ENCODE data around the gene CAMTA1.
"Not testable (repeated sequence)": the region's sequence is repeated elsewhere in the genome, so short reads cannot be mapped to it uniquely, and the experiment has no call there.

Gene CAMTA1

DNA sequence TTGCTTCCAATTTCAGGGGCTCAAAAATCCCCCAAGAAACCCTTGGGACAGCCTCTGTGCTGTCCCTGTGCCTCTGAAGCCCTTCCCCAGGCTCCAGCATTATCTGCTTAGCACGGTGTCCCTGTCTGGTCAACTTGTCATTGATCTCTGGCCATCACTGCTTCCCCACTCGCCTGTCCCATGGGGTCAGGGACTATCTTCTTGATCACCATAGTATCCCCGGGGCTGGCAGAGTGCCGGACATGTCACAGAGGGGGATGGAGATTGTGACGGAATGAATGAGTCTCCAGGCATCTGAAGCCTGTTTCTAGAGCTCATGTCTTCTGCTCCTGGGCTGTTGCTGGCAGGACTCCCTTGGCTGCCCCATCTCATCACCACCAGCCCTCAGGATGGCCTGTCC is 886.4 kb downstream of the CAMTA1 start:
- DNase-seq (ENCODE audit: low read depth in 2 of 2), result no peak

DNA sequence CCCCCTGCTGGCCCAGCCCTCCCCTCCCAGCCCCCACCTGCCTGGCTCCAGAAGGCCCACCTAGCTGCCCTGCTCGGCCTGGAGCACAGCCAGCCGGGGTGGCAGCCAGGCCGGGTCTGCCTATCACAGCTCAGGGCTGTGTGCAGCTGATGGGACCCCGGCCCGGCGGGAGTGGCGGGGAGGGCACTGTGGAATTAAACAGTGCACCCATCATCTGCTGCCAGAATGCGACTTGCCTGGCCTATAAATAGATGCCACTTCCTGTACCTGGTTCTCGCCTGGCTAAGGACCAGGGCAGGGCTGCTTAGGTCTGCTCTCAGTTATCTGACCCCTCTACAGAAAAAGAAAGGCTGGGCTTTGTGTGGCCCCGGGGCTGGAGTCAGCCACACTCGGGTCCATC is 887.6 kb downstream of the CAMTA1 start:
- DNase-seq (ENCODE audit: low read depth in 2 of 2), result no peak

DNA sequence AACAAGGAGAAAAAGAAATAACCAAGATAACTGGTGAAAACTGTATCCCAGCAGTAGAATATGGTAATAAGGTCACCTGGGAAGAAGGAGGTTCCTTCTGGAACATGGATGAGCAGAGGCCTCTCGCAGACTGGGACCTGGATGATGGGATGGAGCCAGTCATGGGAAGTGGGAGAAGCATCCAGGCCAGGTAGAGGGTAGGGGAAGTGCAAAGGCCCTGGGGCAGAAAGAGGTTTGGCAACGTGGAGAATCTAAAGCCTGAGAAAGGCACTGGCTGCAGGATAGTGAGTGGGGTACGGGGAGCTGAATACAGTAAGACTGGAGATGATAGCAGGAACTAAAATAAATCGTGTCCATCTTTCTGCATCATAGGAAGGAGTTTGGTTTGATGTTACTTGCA is 889.7 kb downstream of the CAMTA1 start:
- no peak for DNase-seq (ENCODE audit: low read depth in 2 of 2)

DNA sequence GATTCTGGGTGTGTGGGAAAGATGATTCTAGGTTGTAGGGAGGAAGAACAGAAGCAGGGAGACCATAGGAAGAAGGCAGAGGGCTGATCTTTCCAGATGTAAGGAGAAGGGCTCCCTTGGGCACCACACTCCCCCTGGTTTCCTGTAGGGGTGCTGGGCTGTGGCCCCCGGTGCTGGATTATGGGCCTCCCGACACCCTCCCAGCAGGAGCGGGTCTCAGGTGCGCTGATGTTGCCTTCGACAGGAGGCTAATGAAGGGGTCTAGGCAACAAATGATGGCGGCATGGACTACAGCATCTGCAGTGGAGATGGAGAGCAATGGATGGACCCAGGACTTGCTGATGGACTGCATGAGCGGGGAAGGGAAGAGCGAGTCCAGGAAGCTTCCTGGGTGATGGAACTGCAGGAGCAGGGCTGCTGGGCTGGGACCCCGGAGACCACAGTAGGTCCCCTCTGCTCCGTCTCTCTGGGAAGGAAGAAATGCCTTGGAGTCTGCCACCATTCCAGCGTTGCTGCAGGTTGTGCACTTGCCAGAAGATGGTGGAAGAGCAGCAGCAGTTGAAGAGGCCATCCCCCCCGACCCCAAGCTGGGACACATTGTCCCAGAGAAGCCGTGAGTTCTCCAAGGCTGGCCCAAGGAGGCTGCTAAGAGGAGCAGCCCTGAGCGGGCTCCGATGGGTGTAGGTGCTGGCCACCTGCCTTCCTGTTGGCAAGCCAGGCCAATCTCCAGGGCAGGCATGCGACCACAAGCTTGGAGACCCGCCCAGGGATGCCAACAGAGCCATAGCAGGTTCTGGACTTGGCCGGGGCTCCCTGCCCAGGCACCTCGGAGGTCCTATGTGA is 890.4 kb downstream of the CAMTA1 start:
- DNase-seq (ENCODE audit: low read depth in 2 of 2), result no peak

DNA sequence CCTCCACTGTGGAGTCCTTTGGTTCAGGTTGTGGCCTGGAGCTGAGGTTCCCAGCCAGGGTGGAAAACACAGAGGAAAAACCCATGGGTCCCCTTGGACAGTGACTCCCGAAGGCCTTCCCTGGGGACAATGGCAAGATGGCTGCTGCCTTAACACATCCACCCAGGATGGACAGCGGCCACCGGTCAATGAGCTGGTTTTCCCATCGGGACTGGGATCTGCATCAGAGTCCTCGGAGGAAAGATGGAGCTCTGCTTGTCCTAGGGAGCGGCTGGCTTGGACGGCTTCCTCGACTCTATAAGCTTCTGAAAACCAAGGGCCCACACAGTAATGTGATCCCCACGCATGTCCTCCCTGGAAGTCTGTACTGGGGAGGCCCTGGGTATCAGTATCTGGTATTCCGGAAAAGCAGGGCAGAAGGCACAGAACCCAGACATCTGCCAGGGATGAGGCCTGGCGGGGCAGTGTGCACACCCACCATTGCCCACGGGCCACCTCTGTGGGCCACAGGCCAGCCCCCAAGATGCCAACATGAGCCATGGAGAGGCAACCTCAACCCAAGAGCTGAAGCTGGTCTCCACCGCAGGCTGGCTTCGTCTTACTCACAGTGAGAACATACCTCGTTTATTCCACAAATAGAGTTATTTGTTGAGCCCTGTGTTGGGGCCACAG is 891.2 kb downstream of the CAMTA1 start:
- no peak for DNase-seq (ENCODE audit: low read depth in 2 of 2)

DNA sequence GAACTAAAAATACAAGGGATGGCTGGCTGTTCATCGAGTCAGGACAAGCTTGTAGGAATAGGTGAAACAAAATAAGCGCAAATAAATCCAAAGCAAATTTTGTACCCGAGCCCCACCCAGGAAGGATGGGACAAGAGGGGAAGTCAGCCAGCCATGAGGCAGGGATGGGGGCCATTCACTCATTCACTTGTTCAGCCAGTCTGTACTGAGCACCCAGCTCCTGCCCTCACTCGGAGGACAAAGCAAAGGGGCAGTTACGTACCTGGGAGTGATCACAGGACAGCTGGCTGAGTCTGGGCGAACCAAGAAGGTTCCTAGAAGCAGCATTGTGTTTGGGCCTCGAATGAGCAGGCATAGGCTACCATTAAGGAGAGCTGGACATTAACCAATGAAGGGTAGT is 891.9 kb downstream of the CAMTA1 start:
- no peak for DNase-seq (ENCODE audit: low read depth in 2 of 2)

DNA sequence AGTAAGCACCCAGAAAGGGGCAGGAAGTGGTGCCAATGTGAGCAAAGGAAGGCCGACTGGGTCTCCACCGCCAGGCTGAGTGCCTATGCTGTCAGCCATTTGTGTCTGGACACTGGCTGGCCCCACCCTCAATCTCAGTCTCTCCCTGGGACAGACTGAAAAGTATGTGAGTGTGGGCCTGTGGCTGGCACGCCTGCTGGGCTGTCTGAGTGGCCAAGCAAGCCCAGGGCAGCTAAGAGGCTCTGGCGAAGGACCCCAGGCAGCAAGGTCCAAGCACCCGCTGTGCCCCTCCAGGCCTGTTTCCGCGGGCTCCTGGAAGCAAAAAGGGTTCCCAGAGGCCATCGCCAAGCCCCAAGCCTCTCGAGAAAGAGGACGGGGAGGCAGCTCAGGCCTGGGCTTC is 892.6 kb downstream of the CAMTA1 start:
- DNase-seq (ENCODE audit: low read depth in 2 of 2), result no peak

DNA sequence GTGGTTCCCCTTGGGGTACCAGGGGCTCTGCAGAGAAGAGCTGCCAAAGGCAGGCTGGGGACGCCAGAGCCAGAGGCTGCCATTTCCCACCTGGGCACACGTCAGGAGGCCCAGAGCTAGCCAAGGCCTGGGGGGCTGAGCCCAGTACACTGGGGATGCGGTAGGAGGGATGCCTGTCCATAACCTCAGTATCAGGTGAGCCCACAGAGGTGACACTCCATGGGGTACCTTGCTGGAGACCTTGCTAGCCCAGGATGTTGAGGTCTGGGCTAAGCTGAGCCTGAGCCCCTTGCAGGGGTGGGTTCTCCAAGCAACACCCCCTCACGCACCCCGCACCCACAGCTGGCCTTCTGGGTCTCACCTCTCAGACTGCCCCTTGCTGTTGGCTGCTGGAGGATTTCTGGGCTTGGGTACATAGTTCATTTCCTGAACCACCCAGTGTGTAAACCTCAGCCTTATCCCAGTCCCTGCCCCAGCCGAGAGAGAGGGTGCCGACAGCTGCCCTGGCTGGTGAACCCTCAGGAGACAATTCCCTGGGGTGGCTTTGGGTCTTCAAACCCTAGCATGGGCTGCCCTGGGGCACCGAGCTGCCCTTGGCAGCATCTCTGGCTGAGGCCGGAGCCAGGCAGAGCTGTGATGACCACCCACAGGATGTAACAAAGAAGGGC is 893.4 kb downstream of the CAMTA1 start:
- DNase-seq (ENCODE audit: low read depth in 2 of 2), result no peak

DNA sequence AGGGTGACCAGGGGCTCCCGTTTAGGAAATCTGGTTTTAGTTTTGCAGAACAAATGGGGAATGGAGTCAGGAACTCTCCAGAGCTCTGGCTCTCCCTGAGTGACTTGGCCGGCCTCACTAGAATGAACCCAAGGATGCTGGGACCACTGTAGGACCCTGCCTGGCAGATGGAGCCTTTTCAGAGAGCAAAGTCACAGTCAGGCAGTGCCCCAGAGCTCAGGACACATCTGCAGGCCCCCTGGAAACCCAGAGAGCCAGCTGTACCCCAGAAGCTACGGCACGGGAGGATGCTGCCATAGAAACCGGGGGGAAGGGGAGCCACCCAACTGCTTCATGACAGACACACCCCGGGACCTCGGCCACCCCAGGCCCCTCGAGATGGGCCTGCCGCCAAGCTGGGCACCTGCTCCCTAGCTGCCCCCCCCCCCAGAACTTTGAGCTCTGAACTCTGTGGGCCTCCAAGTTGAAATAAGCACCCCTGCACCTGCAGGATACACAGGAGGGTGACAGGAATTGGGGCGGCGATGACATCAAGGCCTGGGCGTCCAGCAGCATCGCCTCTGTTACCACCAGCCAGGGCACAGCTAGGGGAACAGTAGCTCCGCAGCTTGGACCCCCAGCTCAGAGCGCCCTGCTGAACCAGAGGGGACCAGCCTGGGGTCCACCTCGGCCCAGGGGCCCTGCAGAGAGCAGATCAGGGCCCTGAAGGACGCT is 894.1 kb downstream of the CAMTA1 start:
- no peak for DNase-seq (ENCODE audit: low read depth in 2 of 2)

DNA sequence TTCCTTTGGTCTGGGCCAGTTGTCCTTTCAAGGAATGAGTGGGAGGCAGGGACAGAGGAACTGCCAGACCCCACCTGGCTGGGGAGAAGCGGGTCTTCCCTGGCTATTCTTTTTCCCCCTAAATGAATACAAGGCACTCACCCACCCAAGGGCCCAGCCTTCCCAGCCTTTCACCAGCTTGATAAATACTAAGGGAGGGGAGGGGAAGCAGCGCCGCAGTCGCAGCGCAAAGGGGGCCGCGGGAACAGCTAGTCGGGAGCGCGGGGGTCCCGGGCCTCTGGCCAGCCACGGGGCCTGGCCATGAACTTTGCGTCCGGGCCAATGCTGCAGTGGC is 894.6 kb downstream of the CAMTA1 start:
- no peak for DNase-seq (ENCODE audit: low read depth in 2 of 2)

DNA sequence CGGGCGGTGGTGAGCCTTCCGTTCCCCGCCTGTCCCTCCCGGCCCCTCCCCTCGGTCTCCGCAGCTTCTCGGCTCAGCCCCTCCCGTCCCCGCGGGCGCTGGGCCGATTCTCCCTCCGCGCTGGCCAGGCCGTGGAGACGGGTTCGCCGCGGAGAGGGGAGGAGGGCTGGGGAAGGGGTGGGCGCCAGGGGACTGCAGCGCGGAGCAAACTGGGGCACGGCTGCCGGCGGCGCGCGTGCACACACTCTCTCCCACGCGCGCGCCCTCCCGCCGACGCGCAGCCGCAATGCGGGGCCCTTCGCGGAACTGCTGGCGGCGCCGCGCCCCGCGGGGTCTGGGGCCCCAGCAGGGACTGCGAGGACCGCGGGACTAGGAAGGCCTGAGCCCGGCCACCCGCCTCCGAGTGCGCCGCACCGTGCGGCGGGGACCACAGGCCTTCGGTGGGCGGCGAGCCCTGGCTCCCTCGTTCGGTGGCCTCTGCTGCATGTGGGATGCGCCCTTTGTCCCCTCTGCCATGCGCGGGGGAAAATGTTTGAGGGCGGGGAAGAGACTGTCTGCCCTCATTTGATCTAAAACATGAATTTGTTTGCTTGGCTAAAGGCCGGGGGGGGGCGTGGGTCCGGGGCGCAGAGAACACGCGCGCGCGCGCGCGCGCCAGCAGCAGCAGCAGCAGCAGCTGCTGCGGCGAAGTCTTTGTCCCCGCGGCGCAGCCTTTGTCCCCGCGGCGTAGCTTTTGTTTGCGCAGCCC is 895.1 kb downstream of the CAMTA1 start:
- peak in 1 of 2 donors; percentile 42 for DNase-seq (ENCODE audit: low read depth in 2 of 2)

DNA sequence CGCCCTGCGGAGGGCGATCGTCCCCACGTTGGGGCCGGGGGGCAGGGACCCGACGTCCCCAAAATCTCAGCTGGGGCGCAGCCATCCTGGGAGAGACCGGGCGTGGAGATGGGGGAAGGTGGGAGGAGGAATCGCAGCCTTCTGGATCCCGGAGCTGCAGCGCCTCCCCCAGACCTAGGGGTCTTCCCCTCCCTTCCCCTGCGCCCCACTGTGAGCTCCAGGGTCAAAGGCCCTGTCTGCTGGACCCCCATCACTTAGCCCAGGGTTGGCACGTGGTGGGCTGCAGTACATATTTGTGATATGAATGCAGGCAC is 895.7 kb downstream of the CAMTA1 start:
- no peak for DNase-seq (ENCODE audit: low read depth in 2 of 2)

DNA sequence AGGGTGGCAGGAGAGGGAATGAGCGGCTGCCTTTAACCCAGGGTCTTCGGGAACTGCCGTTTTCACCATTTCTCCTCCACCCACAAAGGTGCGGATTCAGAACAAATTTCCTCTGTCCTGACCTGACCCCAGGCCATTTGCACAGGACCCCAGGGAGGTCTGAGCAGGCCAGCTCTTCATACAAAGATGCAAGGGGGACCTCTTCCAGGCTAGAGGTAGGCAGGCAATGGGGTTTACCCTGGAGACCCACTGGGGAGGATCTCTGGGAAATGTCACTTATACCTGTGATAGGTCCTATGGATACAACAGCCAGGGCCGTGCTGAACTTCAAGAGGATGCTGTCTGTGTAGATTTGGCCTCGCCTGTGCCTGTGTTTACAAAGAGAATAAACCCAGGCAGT is 896.1 kb downstream of the CAMTA1 start:
- DNase-seq (ENCODE audit: low read depth in 2 of 2), result no peak

DNA sequence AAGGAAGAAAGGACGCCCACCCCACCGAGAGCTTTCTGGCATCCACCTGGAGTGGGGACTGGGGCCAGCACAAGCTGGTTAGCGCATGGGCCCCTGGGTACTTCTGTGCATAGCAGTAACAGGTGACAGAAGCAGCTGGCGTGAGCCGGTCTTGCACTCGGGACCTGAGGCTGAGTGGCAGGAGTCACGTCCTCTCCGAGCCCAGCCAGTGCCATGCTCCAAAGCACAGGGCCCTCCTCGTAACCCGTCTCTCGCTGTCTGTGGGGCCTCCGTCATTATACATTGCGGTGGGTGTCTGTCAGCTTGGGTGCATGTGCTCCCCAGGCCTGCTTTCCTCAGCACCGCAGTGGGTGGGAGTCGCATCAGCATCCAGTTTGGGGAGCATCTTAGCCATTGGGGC is 898.3 kb downstream of the CAMTA1 start:
- no peak for DNase-seq (ENCODE audit: low read depth in 2 of 2)

DNA sequence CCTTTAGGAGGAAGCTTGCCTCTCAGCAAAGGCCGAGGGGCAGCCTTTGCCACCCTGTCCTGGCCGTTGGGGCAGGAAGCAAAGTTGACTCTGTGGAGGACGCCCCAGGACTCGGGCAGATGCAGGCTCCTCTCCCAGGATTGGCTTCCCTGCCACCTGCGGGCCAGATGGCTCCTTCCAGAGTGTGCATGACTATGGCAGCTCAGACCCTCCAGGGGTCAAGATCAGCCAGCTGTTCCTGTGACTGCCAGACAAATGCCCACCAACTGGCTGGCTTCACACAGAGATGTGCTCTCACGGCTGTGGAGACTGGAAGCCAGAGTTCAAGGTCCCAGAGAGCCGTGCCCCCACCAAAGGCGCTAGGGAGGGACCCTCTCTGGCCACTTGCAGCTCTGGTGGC is 898.9 kb downstream of the CAMTA1 start:
- no peak for DNase-seq (ENCODE audit: low read depth in 2 of 2)

DNA sequence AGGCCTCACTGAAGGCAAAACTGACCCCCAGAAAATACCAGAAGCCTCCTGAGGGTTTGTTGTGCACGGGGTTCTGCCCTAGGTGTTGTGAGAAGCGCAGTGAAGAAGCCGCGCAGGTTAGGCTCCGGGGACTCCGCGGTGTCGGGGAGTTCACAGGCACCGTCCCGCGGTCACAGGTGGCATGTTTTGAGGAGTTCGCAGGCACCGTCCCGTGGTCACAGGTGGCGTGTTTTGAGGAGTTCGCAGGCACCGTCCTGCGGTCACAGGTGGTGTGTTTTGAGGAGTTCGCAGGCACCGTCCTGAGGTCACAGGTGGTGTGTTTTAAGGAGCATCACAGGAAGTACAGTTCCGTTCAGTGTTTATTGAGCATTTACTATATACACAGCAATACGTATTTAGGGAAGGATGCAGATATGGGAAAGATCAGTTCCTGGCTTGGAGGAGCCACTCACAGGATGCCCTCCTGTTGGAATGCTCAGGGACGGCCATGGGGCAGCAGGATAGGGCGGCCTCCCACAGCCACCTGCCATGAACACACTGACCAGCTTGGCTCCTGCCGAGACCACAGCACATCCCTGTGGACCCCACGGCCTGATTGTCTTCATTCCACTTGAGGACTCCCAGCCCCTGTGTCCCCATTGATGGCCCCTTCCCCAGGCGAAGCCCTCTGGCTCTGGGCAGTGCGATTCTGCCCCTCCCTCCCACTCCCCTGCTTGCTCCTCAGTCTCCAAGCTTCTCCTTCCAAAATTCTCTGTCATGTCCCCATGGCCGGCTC is 899.8 kb downstream of the CAMTA1 start:
- no peak for DNase-seq (ENCODE audit: low read depth in 2 of 2)

DNA sequence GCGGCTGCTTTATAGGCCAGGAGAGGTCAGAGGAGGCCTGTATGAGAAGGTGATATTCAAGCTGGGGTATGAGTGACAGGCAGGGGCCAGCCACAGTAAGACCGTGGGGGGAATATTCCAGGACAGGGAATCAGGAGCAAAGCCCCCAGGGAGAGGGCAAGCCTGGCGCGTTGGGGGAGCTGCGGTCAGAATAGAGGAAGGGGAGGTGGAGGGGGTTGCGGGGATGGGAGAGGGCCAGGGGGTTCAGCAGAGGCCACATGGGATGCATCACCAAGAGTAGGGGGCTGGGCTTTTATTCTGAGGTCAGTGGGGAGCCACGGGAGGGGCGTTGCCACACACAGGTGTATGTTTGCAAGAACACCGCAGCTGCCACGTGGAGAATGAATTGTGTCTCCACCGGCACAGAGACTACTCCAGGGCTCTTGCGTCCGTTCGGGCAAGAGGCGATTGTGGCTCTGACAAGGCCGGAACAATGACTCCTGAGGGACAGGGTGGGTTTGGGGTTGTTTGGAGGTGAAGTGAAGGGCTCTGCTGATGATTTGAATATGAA is 901.1 kb downstream of the CAMTA1 start:
- DNase-seq (ENCODE audit: low read depth in 2 of 2), result no peak

DNA sequence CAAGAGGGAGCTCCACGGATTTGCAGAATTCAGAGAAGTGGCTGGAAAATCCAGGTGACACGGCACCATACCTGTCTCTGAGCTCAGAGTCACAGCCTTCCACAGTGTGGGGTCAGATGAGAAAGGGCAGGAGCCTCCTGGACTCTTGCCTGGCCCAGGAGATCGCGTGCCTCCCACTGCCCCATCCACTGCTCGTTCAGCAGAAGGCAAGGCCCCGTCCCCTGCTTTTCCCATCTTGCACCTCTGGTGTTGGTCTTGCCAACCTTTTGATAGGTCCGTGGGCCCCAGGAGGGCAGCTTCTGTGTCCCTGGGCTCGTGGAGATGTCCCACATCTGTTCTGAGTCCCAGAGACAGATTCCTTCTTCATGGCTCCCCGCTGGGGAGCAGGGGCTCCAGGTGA is 902.2 kb downstream of the CAMTA1 start:
- no peak for DNase-seq (ENCODE audit: low read depth in 2 of 2)

DNA sequence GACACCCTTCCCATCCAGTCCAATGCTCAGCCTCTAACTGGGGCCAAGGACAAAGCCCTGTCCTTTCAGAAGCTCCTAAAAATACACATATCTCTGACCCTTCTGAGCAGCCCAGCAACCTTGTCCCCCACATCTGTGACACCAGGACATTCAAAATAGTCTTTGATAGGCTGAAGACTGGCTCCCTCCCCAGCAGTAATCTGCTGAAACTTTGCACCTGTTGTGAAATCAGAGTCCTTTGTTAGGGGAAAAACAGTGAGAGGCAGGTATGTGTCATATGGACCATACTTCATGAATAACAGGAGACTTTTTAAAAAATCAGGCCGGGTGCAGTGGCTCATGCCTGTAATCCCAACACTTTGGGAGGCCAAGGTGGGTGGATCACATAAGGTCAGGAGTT is 903.4 kb downstream of the CAMTA1 start:
- DNase-seq (ENCODE audit: low read depth in 2 of 2), result no peak

DNA sequence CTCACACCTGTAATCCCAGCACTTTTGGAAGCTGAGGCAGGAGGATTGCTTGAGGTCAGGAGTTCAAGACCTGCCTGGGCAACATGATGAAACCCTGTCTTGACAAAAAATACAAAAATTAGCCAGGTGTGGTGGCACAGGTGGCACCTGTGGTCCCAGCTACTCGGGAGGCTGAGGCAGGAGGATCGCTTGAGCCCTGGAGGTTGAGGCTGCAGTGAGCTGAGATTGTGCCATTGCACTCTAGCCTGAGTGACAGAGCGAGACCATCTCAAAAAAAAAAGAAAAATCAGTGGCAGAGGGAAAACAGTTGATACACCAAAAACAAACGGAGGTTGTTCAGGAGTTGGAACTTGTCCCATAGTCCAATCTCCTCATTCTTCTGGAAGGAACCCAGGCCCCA is 904.1 kb downstream of the CAMTA1 start:
- not testable (repeated sequence) for DNase-seq (ENCODE audit: low read depth in 2 of 2)

DNA sequence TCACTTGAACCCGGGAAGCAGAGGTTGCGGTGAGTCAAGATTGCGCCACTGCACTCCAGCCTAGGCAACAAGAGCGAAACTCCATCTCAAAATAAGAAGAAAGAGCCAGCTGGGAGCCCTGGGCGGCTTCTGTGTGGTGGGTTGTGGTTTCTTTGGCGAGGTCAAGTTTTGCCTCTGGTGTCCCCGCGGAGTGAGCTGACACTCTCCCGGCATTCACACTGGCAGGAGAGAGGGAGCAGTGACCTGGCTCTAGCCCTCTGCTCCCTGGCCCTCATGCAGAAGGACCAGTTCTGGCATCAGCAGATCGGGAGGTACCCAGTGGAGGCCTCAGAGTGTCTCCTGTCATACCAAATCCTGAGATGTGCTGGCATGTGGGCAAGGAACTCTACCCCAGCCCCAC is 904.8 kb downstream of the CAMTA1 start:
- DNase-seq (ENCODE audit: low read depth in 2 of 2), result no peak
